Right ventricle myocardium inferior (tissue), 1 donor: ENCODE results near the gene STAT6. TPM values are rescaled to one million over a fixed set of nuclear protein-coding genes. Genes with fewer than 3 reads are reported as not detected.
A peak's percentile ranks its signal among the peaks of the same experiment; 100 is the strongest.

ENCODE experiments used
- ATAC-seq: fragments of 200-7000 bp; cut with Tn5 transposase; one replicate; pipeline ENCODE4 v1.9.1; 2020; ENCODE audit warnings: mild to moderate bottlenecking, moderate library complexity
- DNase-seq: peaks from one replicate; pipeline ENCODE4 v3.0.0; 2021; ENCODE audit errors: missing footprints
- intact Hi-C: fragments of 100-400 bp; cut with DNase I; formaldehyde crosslinking; loops from one replicate; pipeline ENCODE4 v1.11.0; 2022
- total RNA-seq: library from RNA; stranded (reverse); fragmentation: NEBNext Ultra II Directional; extraction: Animal tissue kit (Norgen Biotek cat#: 25700); gene quantifications from one replicate; pipeline ENCODE4 v1.2.1, GENCODE V29; 2021
- donor health status: DM: no; HTN: yes; CAD: no; lungs with severe emphysema.

STAT6 gene
- total RNA-seq, 1 donor from 2014 or later: 58.3 TPM

- intact Hi-C loops: no loop called here
- peak; percentile 49 for ATAC-seq
- DNase-seq: no peak
Measured at GRCh38 chr12:57046947-57047890, 63.9 kb downstream of the STAT6 start.

- ATAC-seq: no peak
- no peak for DNase-seq
- intact Hi-C loops: no loop called here
Measured at GRCh38 chr12:57046086-57046791, 64.9 kb downstream of the STAT6 start.

Other genes with a start within 250 kb of the STAT6 start
- gene SDR9C7, start 177.0 kb downstream of the STAT6 start, total RNA-seq: not detected
- not detected for gene RDH16, start 153.8 kb downstream of the STAT6 start, total RNA-seq
- 3.3 TPM for gene ZBTB39, start 104.8 kb downstream of the STAT6 start, total RNA-seq
- gene TAC3, start 94.8 kb downstream of the STAT6 start, total RNA-seq: not detected
- not detected for gene MYO1A, start 61.2 kb downstream of the STAT6 start, total RNA-seq
- 3.3 TPM for gene NEMP1, start 32.6 kb downstream of the STAT6 start, total RNA-seq
- gene NAB2, start 22.2 kb downstream of the STAT6 start, total RNA-seq: 9.8 TPM
- 143 TPM for gene LRP1, start 17.1 kb upstream of the STAT6 start, total RNA-seq
- not detected for gene LRP1-AS, start 36.3 kb upstream of the STAT6 start, total RNA-seq
- 0.60 TPM for gene NXPH4, start 105.4 kb upstream of the STAT6 start, total RNA-seq
- 32.8 TPM for gene SHMT2, start 118.3 kb upstream of the STAT6 start, total RNA-seq
- gene STAC3, start 139.8 kb upstream of the STAT6 start, total RNA-seq: 1.2 TPM